ENCODE measurements around the gene OTOS. TPM values are rescaled to one million over a fixed set of nuclear protein-coding genes. Genes with fewer than 3 reads are reported as not detected.
A peak's percentile ranks its signal among the peaks of the same experiment; 100 is the strongest.

Gene OTOS
- total RNA-seq, 2 donors from 2014 or later: not detected

DNA sequence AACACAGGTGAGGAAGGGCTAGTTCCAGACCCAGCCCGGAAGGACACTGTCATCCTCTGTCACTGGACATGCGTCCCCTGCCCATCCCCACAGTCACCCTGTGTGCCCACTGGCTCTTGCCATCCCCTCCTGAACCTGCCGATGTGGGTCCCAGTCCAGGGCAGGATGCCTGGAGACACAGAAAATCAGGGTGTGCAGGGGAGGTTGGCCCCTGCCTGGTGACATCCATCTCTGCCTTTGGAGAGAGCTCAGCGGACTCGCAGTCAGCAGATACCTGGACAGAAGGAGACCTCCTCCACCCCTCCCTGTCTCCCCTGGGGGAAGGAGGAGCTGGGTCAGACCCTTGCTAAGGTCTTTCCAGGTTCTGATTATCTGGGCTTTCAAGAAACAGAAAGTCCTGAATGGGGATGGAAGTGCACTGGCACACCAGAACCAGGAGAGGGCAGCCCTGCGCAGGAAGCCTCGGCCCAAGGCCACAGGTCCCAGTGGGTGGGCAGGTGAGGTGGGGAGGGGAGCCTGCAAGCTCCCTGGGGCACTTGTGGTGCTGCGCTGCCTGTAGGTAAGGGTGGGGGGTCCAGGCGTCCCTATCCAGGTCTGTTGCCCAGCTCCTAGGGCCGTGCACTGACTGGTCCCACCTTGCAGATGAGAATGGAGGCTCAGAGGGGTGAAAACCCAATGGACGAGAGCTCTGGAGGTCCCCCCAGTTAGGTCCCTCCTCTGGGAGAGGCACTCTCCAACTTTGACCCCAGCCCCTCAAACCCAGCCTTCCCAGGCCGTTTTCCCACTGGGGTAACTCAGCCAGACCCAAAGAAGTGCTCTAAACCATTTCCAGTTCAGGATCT lies 9.7 kb upstream of the OTOS start:
- Mint-ChIP-seq H3K9me3 (no peaks in the 10 kb centered on the region), H3K4me3 (no peak overlapping the region), H3K4me1 (no peaks in the 10 kb centered on the region), H3K36me3 (ENCODE audit: low read depth) (no peaks in the 10 kb centered on the region), H3K27ac (no peak overlapping the region), H3K27me3 (peaks cover 25% of the 10 kb centered on the region)
- ATAC-seq (replicated peaks): peak; percentile 21

DNA sequence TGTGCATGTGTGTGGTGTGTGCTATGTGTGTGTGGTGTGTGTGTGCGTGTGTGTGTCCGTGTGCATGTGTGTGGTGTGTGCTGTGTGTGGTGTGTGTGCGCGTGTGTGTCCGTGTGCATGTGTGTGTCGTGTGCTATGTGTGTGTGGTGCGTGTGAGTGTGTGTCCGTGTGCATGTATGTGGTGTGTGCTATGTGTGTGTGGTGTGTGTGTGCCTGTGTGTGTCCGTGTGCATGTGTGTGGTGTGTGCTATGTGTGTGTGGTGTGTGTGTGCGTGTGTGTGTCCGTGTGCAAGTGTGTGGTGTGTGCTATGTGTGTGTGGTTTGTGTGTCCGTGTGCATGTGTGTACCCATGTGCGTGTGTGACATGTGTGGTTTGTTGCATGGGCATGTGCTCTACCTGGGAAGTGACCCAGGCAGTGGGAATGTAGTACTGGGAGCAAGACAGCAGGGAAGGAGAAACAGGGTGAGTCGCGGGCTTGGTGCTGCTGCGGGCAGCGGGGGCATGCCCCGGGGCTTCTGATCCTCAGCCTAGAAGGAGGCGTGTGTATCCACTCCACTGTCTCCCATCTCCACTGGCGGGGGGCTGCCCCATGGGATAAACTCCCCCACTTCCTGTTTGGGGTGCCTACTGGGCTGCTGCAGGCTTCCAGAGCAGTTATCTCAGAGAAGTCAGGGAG lies 7.6 kb upstream of the OTOS start:
- H3K27ac Mint-ChIP-seq: no peak overlapping the region
- H3K4me1 Mint-ChIP-seq: no peaks in the 10 kb centered on the region
- no peak overlapping the region for H3K4me3 Mint-ChIP-seq
- H3K27me3 Mint-ChIP-seq: peaks cover 15% of the 10 kb centered on the region
- ATAC-seq (replicated peaks): no peak
- no peaks in the 10 kb centered on the region for H3K36me3 Mint-ChIP-seq (ENCODE audit: low read depth)
- H3K9me3 Mint-ChIP-seq: no peaks in the 10 kb centered on the region

DNA sequence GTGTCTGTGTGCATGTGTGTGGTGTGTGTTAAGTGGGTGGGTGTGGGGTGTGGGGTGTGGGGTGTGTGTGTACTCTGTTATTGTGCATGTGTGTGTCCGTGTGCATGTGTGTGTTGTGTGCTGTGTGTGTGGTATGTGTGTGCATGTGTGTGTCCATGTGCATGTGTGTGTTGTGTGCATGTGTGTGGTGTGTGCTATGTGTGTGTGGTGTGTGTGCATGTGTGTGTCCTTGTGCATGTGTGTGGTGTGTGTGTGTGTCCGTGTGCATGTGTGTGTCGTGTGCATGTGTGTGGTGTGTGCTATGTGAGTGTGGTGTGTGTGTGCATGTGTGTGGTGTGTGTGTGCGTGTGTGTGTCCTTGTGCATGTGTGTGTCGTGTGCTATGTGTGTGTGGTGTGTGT lies 6.9 kb upstream of the OTOS start:
- H3K4me1 Mint-ChIP-seq: no peaks in the 10 kb centered on the region

DNA sequence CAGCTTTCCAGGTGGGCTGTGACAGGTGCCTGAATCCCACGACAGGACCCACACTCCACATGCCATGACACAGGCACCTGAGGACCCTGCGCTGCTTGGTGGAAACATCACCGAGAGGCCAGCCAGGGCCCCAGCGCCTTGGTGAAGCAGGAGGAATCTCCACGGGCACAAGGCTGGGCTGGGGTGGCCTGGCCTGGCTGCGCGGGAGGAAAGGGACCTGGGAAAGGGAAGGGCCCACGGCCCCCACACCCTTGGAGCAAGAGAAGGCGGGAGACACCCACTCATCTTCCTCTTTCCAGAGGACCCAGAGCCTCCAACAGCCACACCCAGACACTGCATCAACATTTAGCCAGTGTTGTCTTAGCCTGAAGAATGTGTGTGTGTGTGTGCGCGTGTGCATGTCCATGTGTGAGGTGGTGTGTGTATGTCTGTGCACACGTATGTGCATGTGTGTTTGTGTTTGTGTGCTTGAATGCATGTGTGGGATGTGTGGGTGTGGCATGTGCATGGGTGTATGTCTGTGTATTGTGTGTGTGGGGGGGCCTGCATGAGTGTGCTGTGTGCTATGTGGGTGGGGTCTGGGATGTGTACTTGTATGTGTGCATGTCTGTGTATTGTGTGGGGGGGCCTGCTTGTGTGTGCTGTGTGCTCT lies 6.3 kb upstream of the OTOS start:
- peaks cover 6% of the 10 kb centered on the region for H3K27me3 Mint-ChIP-seq
- H3K27ac Mint-ChIP-seq: no peak overlapping the region
- H3K36me3 Mint-ChIP-seq (ENCODE audit: low read depth): no peaks in the 10 kb centered on the region
- H3K9me3 Mint-ChIP-seq: no peaks in the 10 kb centered on the region
- no peak for ATAC-seq (replicated peaks)
- H3K4me1 Mint-ChIP-seq: no peaks in the 10 kb centered on the region
- H3K4me3 Mint-ChIP-seq: no peak overlapping the region

More for the DNA sequence above, 6.9 kb upstream of the OTOS start:
- Mint-ChIP-seq H3K36me3 (ENCODE audit: low read depth) (no peaks in the 10 kb centered on the region), H3K9me3 (no peaks in the 10 kb centered on the region), H3K27me3 (peaks cover 9% of the 10 kb centered on the region), H3K4me3 (no peak overlapping the region), H3K27ac (no peak overlapping the region)
- no peak for ATAC-seq (replicated peaks)

DNA sequence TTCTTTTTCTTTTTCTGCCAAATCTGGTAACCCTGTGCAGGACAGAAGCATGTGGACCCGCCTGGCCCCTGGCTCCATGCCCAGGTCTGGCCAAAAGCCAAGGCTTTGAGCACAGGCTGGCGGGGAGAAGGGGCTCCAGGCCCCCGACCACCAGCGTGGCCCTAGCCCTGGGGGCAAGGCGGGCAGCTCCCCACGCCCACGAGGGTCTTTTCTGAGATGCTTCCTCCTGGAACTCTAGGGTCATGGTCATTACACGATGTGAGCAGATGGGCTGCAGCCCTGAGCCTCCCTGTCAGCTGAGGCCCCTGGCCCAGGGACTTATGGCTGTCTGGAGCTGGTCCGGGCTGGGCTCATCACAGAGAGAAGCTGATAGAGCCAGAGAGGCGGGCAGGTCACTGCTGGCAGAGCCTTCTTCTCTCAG lies 5.7 kb upstream of the OTOS start:
- no peak overlapping the region for H3K4me3 Mint-ChIP-seq
- H3K27ac Mint-ChIP-seq: no peak overlapping the region
- ATAC-seq (replicated peaks): no peak
- H3K36me3 Mint-ChIP-seq (ENCODE audit: low read depth): no peaks in the 10 kb centered on the region
- no peaks in the 10 kb centered on the region for H3K9me3 Mint-ChIP-seq
- H3K4me1 Mint-ChIP-seq: no peaks in the 10 kb centered on the region
- H3K27me3 Mint-ChIP-seq: peaks cover 3% of the 10 kb centered on the region

DNA sequence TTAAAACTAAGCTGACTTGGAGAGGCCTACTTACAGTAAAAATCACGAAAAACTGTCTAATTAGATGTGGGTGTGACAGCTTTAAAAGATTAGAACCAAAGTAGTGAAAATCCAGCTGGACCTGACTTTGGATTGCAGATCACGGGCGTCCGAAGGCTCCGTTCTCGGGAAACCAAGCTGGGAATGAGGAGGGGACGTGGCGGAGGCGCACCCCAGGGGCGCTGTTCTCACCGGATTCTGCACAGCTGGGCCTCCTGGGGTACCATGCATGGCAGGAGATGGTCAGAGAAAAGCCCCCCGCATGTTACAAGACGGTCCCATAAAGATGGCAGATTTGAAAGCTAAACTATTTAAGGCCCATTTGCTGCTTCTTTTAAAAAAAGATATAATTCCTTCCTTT lies 5.0 kb upstream of the OTOS start:
- ATAC-seq (replicated peaks): no peak
- peaks cover 3% of the 10 kb centered on the region for H3K27me3 Mint-ChIP-seq
- no peaks in the 10 kb centered on the region for H3K36me3 Mint-ChIP-seq (ENCODE audit: low read depth)
- H3K27ac Mint-ChIP-seq: no peak overlapping the region
- H3K4me1 Mint-ChIP-seq: no peaks in the 10 kb centered on the region
- no peak overlapping the region for H3K4me3 Mint-ChIP-seq
- no peaks in the 10 kb centered on the region for H3K9me3 Mint-ChIP-seq

DNA sequence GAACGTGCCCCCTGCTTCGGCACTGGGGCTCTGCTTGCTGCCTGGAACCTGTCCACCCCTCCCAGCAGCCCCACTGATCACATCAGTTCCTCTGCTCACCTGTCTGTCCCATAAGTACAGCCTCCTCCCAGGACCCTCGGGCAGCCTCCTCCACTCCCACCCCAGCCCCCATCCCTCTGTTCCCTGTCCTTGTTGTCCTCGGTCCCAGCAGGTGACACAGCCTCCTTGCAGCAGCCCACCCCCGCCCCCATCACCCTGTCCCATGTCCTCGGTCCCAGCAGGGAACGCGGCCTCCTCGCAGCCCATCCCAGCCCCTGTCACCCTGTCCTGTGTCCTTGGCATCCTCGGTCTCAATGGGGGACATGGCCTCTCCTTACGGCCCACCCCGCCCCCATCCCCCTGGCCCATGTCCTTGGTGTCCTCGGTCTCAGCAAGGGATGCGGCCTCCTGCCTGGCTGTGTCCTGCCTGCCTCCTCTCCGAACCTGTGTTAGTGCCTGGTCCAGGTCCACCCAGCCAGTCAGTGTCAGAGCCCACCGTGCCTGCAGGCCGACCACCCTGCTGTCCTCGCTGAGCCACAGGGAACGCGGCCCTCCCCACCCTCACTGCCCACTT lies 4.3 kb upstream of the OTOS start:
- no peaks in the 10 kb centered on the region for H3K36me3 Mint-ChIP-seq (ENCODE audit: low read depth)
- H3K27me3 Mint-ChIP-seq: no peaks in the 10 kb centered on the region
- no peaks in the 10 kb centered on the region for H3K4me1 Mint-ChIP-seq
- H3K27ac Mint-ChIP-seq: no peak overlapping the region
- no peaks in the 10 kb centered on the region for H3K9me3 Mint-ChIP-seq
- no peak overlapping the region for H3K4me3 Mint-ChIP-seq
- no peak for ATAC-seq (replicated peaks)

DNA sequence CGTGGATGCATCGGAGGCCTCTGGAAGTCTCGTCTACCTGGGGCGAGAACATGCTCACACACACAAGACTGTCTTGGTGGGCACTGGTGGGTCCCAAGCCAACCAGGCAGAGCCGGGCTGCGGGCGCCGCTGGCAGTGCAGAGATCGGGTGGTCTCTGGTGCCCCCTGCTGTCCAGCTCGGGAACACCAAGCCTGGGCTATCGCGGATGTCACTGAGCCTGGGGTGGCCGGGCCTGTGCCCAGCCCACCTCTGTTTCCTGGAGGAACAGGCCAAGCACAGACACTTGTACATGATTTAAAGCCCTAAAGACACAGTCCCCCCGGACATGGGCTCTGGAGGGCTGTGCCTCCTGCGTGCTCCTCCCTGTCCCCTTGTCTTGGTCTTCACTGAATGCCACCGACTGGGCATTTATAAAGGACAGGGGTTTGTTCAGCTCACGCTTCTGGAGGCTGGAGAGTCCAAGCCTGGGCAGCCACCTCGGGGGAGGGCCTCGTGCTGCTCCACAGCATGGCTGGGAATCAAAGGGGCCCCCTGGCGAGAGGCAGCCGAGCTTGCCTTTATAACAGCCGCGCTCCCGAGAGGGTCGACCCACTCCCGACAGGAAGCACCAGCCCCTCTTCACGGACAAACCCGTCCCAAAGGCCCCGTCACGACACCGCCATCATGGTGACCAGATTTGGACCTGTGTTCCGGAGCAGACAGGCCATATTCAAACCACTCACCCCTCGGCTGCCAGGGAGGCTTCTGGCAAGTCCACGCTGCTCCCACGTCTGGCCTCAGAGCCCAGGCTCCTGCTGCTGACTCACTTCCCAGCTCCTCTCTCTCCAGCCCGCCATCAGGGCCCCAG lies 3.6 kb upstream of the OTOS start:
- Mint-ChIP-seq H3K27me3 (no peaks in the 10 kb centered on the region), H3K36me3 (ENCODE audit: low read depth) (no peaks in the 10 kb centered on the region), H3K4me3 (no peak overlapping the region), H3K27ac (no peak overlapping the region), H3K4me1 (no peaks in the 10 kb centered on the region), H3K9me3 (no peaks in the 10 kb centered on the region)
- peak; percentile 90 for ATAC-seq (replicated peaks)

DNA sequence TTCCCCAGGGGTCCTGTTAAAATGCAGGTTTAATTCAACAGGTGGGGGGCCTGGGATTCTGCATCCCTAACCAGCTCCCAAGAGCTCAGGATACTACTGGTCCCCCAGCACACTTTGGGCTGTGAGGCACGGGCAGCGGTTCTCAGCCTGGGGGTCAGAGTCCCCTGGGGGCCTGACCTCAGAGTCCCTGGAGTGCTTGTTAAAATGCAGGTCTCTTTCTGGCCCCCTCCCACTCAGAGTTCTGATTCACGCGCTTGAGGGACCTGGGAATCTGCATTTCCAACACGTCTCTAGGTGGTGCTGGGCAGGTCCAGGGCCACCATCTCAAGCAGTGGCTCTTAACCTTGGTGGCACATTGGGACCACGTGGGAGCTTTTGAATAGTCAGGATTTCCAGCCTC lies 2.8 kb upstream of the OTOS start:
- Mint-ChIP-seq H3K4me1 (no peaks in the 10 kb centered on the region), H3K4me3 (no peak overlapping the region), H3K36me3 (ENCODE audit: low read depth) (no peaks in the 10 kb centered on the region), H3K27me3 (no peaks in the 10 kb centered on the region), H3K9me3 (no peaks in the 10 kb centered on the region), H3K27ac (no peak overlapping the region)
- no peak for ATAC-seq (replicated peaks)

DNA sequence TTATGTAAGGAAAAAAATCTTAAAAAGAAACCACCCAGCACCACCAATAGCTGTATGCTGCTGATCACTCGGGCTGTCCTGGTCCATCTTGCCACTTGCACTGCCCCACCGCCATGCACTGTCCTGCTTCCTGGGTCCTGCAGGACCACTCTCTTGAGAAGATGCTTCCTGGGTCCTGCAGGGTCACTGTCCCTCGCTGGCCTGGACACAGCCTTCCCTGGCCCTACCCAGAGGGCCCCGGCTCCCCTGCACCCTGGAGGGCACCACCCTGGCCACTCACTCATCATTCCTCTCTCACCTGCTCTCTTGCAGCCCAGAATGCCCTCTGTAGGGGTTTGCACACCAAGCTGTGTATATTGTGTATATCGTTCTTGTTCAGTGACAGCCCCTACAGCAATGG lies 2.4 kb upstream of the OTOS start:
- ATAC-seq (replicated peaks): no peak
- H3K27me3 Mint-ChIP-seq: no peaks in the 10 kb centered on the region
- H3K27ac Mint-ChIP-seq: no peak overlapping the region
- H3K36me3 Mint-ChIP-seq (ENCODE audit: low read depth): no peaks in the 10 kb centered on the region
- no peaks in the 10 kb centered on the region for H3K9me3 Mint-ChIP-seq
- no peak overlapping the region for H3K4me3 Mint-ChIP-seq
- no peaks in the 10 kb centered on the region for H3K4me1 Mint-ChIP-seq

DNA sequence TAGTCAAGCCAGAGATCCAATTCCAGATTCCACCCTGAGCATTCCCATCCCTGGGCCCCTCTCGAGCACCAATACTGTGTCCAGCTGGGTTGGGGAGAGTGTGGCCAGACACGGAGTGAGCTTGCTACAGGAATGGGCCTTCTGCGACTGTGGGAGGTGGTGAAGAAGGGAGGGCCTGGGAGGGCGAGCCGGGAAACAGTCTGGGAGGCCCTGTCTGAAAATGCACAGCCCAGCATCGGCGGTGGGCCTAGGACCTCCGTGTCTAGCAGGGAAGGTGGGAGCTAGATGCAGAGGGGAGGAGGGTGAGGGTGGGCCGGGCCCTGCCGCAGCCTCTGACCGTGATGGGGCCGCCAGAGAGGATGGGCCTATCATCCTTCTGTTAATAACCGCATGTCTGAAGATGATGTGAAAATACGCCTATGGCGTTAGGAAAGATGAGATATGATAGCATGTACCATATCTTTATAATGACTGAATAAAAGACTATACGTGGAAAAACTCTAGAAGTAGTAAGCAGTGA lies 1.9 kb upstream of the OTOS start:
- no peaks in the 10 kb centered on the region for H3K4me1 Mint-ChIP-seq
- no peaks in the 10 kb centered on the region for H3K9me3 Mint-ChIP-seq
- no peak overlapping the region for H3K27ac Mint-ChIP-seq
- H3K4me3 Mint-ChIP-seq: no peak overlapping the region
- H3K36me3 Mint-ChIP-seq (ENCODE audit: low read depth): no peaks in the 10 kb centered on the region
- ATAC-seq (replicated peaks): no peak
- no peaks in the 10 kb centered on the region for H3K27me3 Mint-ChIP-seq

DNA sequence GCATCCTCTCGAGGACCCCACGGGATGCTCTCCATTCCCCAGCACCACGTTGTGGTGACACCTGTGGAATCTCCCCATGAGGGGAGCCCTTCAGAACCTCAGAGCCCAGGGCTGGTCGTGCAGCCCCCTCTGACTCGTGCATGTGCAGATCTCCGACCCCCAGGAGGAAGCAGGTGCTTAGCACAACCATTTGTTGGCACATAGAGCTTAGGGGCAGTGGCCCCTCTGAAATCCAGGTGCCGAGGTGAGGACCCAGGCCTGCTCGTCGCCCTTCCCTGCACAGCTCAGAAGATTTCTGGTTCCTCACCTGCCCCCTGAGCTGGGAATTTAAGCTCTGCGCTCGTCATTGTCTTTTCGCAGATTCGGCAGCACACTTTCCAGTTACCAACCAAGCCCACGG lies 1.3 kb upstream of the OTOS start:
- Mint-ChIP-seq H3K27me3 (no peaks in the 10 kb centered on the region), H3K9me3 (no peaks in the 10 kb centered on the region), H3K4me1 (no peaks in the 10 kb centered on the region), H3K27ac (no peak overlapping the region), H3K36me3 (ENCODE audit: low read depth) (no peaks in the 10 kb centered on the region), H3K4me3 (no peak overlapping the region)
- no peak for ATAC-seq (replicated peaks)

DNA sequence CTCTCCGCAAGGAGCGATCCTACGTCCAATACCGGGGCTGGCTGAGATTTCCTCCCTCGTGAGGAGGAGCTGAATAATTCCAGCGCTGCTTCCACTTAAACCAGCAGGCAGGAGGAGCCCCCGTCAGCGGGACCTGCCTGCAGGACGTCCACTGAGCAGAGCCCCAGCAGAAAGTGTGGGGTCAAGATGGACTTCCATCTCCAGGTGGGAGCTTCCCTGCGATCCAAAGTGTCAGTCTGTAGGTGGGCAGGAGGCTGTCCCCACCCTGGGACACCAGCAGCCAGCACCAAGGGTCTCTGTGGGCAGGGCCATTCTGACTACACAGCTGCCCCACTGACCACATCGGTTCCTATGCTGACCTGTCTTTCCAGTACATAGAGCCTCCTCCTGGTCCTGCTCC lies 462 bp upstream of the OTOS start:
- Mint-ChIP-seq H3K27me3 (no peaks in the 10 kb centered on the region), H3K4me1 (no peaks in the 10 kb centered on the region), H3K4me3 (no peak overlapping the region), H3K9me3 (no peaks in the 10 kb centered on the region), H3K36me3 (ENCODE audit: low read depth) (no peaks in the 10 kb centered on the region), H3K27ac (no peak overlapping the region)
- ATAC-seq (replicated peaks): no peak
